ENCODE results near the gene OOSP3.
A peak's percentile ranks its signal among the peaks of the same experiment; 100 is the strongest.
"Not testable (repeated sequence)": the region's sequence is repeated elsewhere in the genome, so short reads cannot be mapped to it uniquely, and the experiment has no call there.

OOSP3 gene

GRCh38 chr11:59900366-59901126 is 22.0 kb downstream of the OOSP3 start:
- in situ Hi-C loops (cut with HindIII; ENCODE audit: low sequenced_read_pairs): no loop called here
- DNase-seq (ENCODE audit: low read depth): no peak
- TF ChIP-seq, protein P1, sequence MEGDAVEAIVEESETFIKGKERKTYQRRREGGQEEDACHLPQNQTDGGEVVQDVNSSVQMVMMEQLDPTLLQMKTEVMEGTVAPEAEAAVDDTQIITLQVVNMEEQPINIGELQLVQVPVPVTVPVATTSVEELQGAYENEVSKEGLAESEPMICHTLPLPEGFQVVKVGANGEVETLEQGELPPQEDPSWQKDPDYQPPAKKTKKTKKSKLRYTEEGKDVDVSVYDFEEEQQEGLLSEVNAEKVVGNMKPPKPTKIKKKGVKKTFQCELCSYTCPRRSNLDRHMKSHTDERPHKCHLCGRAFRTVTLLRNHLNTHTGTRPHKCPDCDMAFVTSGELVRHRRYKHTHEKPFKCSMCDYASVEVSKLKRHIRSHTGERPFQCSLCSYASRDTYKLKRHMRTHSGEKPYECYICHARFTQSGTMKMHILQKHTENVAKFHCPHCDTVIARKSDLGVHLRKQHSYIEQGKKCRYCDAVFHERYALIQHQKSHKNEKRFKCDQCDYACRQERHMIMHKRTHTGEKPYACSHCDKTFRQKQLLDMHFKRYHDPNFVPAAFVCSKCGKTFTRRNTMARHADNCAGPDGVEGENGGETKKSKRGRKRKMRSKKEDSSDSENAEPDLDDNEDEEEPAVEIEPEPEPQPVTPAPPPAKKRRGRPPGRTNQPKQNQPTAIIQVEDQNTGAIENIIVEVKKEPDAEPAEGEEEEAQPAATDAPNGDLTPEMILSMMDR (IDR thresholded peaks at IDR 0.05; ENCODE audit: low read depth, low read length, missing control alignments): no peak
- H3K4me3 ChIP-seq (ENCODE audit: low read depth, low read length): no peak overlapping the region

- DNase-seq (ENCODE audit: low read depth): peak; percentile 4
- in situ Hi-C loops (cut with HindIII; ENCODE audit: low sequenced_read_pairs): no loop called here
- no peak overlapping the region for H3K4me3 ChIP-seq (ENCODE audit: low read depth, low read length)
- TF ChIP-seq, protein P1 (IDR thresholded peaks at IDR 0.05; ENCODE audit: low read depth, low read length, missing control alignments): no peak
These were observed 22.7 kb downstream of the OOSP3 start for GRCh38 chr11:59901306-59901705.

DNA sequence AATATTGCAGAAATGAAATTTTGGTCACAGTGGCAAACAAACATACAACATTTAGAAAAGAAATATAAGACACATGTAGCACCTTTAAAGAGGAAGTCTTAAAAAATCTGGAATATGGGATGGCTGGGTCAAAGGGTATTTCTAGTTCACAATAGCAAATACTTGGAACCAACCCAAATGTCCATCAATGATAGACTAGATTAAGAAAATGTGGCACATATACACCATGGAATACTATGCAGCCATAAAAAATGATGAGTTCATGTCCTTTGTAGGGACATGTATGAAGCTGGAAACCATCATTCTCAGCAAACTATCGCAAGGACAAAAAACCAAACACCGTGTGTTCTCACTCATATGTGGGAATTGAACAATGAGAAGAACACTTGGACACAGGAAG is 25.0 kb downstream of the OOSP3 start:
- in situ Hi-C loops (cut with HindIII; ENCODE audit: low sequenced_read_pairs); H3K4me3 ChIP-seq (ENCODE audit: low read depth, low read length); DNase-seq (ENCODE audit: low read depth): not testable (repeated sequence)

- DNase-seq (ENCODE audit: low read depth): no peak
- H3K4me3 ChIP-seq (ENCODE audit: low read depth, low read length): no peak overlapping the region
- TF ChIP-seq, protein P1 (IDR thresholded peaks at IDR 0.05; ENCODE audit: low read depth, low read length, missing control alignments): no peak
- in situ Hi-C loops (cut with HindIII; ENCODE audit: low sequenced_read_pairs): no loop called here
These were observed 39.9 kb downstream of the OOSP3 start for GRCh38 chr11:59918480-59918879.

GRCh38 chr11:59918987-59919589 is 40.5 kb downstream of the OOSP3 start:
- peak; percentile 4 for DNase-seq (ENCODE audit: low read depth)
- no peak overlapping the region for H3K4me3 ChIP-seq (ENCODE audit: low read depth, low read length)
- in situ Hi-C loops (cut with HindIII; ENCODE audit: low sequenced_read_pairs): no loop called here
- TF ChIP-seq, protein P1 (IDR thresholded peaks at IDR 0.05; ENCODE audit: low read depth, low read length, missing control alignments): peak; percentile 24

GRCh38 chr11:59923813-59924212 is 45.2 kb downstream of the OOSP3 start:
- H3K4me3 ChIP-seq (ENCODE audit: low read depth, low read length): no peak overlapping the region
- TF ChIP-seq, protein P1 (IDR thresholded peaks at IDR 0.05; ENCODE audit: low read depth, low read length, missing control alignments): no peak
- in situ Hi-C loops (cut with HindIII; ENCODE audit: low sequenced_read_pairs): no loop called here
- no peak for DNase-seq (ENCODE audit: low read depth)

DNA sequence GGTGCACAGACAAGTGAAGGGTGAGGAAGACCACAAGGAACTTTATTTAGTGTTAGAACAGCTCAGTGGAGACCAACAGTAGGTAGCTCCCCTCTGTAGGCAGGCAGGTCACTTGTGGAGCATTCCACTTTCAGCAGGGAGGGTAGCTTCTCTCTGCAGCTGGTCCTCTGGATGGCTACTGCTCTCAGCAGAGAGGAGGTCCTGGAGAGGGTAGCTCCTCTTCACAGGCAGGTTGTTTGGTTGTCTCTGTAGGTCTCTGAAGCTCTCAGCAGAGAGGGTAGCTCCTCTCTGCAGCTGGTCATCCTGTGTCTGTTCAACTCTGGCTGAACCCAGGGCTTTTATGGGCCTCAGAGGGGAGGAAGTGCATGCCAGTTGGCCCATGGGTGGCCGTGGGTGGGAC is 53.1 kb downstream of the OOSP3 start:
- TF ChIP-seq, protein P1 (IDR thresholded peaks at IDR 0.05; ENCODE audit: low read depth, low read length, missing control alignments): no peak
- no peak for DNase-seq (ENCODE audit: low read depth)
- in situ Hi-C loops (cut with HindIII; ENCODE audit: low sequenced_read_pairs): no loop called here
- H3K4me3 ChIP-seq (ENCODE audit: low read depth, low read length): no peak overlapping the region

All from astrocyte of the cerebellum (primary cell).